HG03439 (cell line): ENCODE measurements around the gene ATG4D.
"Not testable (repeated sequence)": the region's sequence is repeated elsewhere in the genome, so short reads cannot be mapped to it uniquely, and the experiment has no call there.

Experiments used
- ATAC-seq: cut with Tn5 transposase; IDR thresholded peaks from one replicate; pipeline ENCODE4 v1.9.1; 2021; ENCODE audit warnings: mild to moderate bottlenecking, moderate library complexity; ENCODE audit not compliant: unreplicated experiment

The ATG4D gene

DNA sequence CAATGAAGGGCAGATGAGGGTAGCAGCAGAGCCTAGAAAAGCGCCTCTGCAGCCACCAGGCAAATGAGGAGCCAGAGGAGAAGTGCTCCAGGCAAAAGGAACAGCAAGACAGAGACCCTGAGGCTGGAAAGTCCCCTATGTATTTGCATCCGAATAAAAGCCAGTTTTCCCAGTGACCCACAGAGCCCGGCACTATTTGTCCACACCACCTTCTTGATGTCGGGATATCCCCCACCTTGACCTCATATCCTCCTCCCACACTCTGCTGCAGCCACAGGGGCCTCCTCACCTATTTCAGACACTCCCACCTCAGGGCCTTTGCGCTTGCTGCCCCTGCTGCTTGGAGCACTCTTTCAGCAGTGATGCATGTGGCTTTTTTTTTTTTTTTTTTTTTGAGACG is 6.6 kb downstream of the ATG4D start:
- no peak for ATAC-seq

- ATAC-seq: not testable (repeated sequence)
Observed at GRCh38 chr19:10551006-10551405, 7.3 kb downstream of the ATG4D start.

DNA sequence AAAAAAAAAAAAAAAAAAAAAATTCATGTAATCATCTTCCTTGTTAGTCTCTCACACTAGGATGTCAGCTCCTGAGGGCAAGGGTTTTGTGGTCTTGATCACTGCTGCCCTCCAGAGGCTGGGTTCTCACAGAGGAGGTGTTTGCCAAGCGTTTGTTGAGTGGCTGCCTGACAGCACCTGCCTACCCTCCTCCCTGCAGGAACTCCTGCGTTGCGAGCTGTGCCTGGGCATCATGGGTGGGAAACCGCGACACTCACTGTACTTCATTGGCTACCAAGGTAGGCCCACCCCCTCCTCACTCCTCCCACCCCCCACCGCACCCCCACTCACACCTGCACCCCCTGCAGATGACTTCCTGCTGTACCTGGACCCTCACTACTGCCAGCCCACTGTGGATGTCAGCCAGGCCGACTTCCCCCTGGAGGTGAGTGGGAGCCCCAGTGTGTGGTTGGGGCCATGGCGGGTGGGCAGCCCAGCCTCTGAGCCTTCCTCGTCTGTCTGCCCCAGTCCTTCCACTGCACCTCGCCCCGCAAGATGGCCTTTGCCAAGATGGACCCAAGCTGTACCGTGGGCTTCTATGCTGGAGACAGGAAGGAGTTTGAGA is 8.1 kb downstream of the ATG4D start:
- ATAC-seq: no peak

- ATAC-seq: no peak
Observed at GRCh38 chr19:10552510-10553053, 8.9 kb downstream of the ATG4D start.

GRCh38 chr19:10553087-10553667 is 9.5 kb downstream of the ATG4D start:
- no peak for ATAC-seq

- ATAC-seq: no peak
Observed at GRCh38 chr19:10553943-10554381, 10.3 kb downstream of the ATG4D start.

GRCh38 chr19:10554760-10555609 is 11.3 kb downstream of the ATG4D start:
- ATAC-seq: no peak

DNA sequence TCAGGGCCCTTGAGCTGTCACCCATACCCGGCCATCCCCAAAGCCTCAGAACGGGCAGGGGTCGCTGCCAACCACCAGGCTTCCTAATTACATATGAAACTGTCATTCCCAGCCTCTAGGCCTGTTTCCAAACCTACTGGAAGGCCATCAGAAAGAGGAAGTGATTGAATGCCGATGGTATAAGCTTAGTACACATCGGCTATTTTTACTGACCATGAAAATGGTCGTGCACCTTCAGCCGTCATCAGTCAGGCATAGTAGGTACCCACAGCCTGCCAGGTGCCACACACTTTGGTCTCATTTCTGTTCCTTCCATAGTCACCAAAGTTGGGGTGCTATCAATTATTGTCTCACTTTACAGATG is 11.9 kb downstream of the ATG4D start:
- ATAC-seq: no peak

DNA sequence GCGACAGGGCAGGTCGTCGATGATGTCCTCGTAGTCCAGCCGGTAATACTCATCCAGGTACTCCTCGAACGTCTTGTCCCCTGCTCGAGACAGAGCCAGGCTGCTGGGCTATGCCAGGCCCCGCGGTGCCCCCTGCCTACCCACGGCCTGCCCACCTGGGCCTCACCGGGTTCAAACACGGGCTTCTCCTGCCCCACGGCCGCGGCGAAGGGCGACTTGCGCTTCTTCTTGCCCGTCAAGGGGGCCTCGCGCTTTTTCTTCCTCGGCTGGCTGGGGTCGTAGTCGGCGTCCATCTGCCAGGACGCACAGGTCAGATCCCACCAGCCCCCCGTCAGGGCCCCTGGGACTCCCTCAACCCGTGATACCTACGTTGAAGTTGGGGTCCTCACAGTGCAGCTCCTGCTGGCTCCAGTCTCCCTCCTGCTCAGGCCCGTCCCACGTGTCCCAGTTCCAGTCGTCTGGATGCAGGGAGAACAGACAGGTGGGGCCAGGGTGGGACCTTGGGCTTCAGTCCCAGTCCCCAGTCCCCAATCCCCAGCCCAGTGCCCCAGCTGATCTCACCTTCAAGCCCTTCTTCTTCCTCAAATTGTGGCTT is 14.0 kb downstream of the ATG4D start:
- no peak for ATAC-seq

DNA sequence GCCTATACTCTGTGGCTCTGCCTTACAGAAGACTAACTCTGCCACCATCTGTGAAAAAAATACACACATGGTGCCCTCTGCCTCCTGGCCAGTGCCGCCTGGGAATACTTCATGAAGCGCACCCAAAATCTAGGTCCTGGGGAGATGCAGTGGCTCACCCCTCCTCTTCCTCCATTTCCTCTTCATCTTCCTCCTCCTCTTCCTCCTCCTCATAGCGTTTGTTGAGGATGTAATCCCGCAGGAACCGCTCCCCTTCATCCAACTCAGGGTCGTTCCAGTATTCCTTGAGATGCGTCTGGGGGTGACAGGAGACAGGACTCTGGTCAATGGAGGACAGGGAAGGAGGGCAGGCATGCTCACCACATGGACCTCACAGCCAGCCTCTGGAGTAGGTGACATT is 16.4 kb downstream of the ATG4D start:
- no peak for ATAC-seq

GRCh38 chr19:10562609-10563008 is 18.9 kb downstream of the ATG4D start:
- ATAC-seq: no peak

- no peak for ATAC-seq
Observed at GRCh38 chr19:10565028-10565566, 21.4 kb downstream of the ATG4D start.

- peak; percentile 44 for ATAC-seq
Observed at GRCh38 chr19:10565567-10566407, 22.1 kb downstream of the ATG4D start, which contains the start of gene KRI1. Gene KRI1, minus strand, starts transcription at chr19:10566010. Its CDS starts 11 bp downstream, at chr19:10565999.

DNA sequence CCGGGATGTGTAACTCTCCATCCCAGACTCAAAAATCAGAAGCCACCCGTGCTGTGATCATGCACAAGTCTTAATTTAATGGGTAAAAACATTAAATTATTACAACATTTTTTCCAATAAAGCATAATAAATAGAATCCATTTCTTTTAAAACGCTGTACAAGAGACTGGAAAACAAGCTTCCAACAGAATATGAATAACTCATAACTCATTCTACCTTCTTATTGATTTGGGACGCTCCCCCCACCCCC is 22.6 kb downstream of the ATG4D start:
- no peak for ATAC-seq

GRCh38 chr19:10566658-10567410 is 23.1 kb downstream of the ATG4D start:
- ATAC-seq: no peak

- ATAC-seq: no peak
Observed at GRCh38 chr19:10567656-10568055, 24.0 kb downstream of the ATG4D start.

DNA sequence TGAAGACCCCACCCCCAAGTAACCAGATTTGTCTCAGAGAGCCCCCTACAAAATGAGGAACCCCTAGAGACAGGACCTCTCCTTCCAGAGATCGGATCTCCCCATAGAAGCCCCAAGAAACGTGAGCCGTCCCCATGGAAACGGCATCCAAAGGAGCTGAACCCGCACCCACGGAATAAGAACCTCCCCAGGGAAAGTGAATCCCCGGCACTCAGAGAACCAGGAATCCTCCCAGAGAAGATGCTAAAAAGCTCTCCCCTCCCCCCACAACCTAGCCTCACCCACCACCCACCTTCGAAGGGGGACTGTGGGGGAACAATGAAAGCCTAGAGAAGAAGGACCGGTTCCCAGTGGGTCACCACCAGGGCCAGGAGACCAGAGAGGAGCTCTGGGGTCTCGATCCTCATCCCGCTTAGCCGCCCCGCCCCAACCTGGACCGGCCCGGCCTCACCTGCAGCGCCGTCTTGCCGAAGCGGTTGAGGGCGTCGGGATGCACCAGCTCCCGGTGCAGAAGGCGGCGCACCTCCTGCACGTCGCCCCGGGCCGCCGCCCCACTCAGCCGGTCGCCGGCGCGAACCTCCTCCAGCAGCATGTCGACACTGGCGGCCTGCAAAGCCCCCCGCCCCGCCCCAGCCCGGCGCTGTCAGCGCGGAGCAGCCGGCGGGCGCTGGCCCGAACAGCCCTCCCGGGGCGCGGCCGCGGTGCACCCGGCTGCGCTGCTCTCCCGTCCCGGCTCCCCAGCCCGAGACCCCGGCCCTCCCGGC is 24.5 kb downstream of the ATG4D start:
- ATAC-seq: peak; percentile 9

- ATAC-seq: peak; percentile 63
Observed at GRCh38 chr19:10568826-10569651, 25.3 kb downstream of the ATG4D start, which contains the start of gene CDKN2D. Gene CDKN2D, minus strand, starts transcription at chr19:10568979. Its CDS starts 326 bp downstream, at chr19:10568653.
